Testis (tissue), 3 donors: Measurements from ENCODE around the gene IQSEC3. TPM values are rescaled to one million over a fixed set of nuclear protein-coding genes. Genes with fewer than 3 reads are reported as not detected.

Experiments used
- DNase-seq: peaks from one replicate; pipeline ENCODE4 v3.0.0-alpha.2; 2019
- H3K27ac ChIP-seq, 2 donors: fragments of 200-600 bp; sonication (generic); one replicate each; pipeline ENCODE4 v1.5.1; 2019
- H3K27me3 ChIP-seq: fragments of 200-600 bp; sonication (generic); one replicate; pipeline ENCODE4 v1.5.1; 2019
- H3K36me3 ChIP-seq: fragments of 200-600 bp; sonication (generic); one replicate; pipeline ENCODE4 v1.5.1; 2017; ENCODE audit warnings: low read depth; ENCODE audit errors: missing control alignments
- H3K4me1 ChIP-seq: fragments of 200-600 bp; sonication (generic); one replicate; pipeline ENCODE4 v1.5.1; 2019
- H3K4me3 ChIP-seq, 2 donors: fragments of 200-600 bp; sonication (generic); one replicate each; pipeline ENCODE4 v1.5.1; 2017 to 2019
- H3K9me3 ChIP-seq: fragments of 200-600 bp; sonication (generic); one replicate; pipeline ENCODE4 v1.5.1; 2017
- CTCF ChIP-seq, 3 experiments: fragments of 450-650 bp in 2 of 3; fragments of 200-600 bp in 1 of 3; sonication (generic) in 1 of 3; IDR thresholded peaks; one replicate each; pipeline ENCODE4 v1.5.1; 2016 to 2019; ENCODE audit warnings: antibody characterized with exemption in 3 of 3, mild to moderate bottlenecking in 2 of 3, moderate library complexity in 1 of 3
- POLR2A ChIP-seq: fragments of 450-650 bp; IDR thresholded peaks from one replicate; pipeline ENCODE4 v1.6.1; 2017; ENCODE audit warnings: antibody characterized with exemption, mild to moderate bottlenecking, moderate library complexity
- WGBS, 2 donors: methylation state at CpG; one replicate each; pipeline ENCODE4 v1.1.5; 2018; 5-methylcytosine and 5-hydroxymethylcytosine counted together
- intact Hi-C: fragments of 100-400 bp; cut with DNase I; formaldehyde crosslinking; loops from one replicate; pipeline ENCODE4 v1.15.1; 2023; ENCODE audit warnings: low total_unique reads
- polyA plus RNA-seq: library from polyadenylated mRNA; stranded (reverse); fragments of 350-450 nt; fragmentation: Illumina TruSeq; extraction: RNeasy Lipid Tissue Mini Kit (QIAGEN cat#74804); gene quantifications from one replicate; pipeline ENCODE4 v1.2.3, GENCODE V29; 2014; ENCODE audit warnings: low read depth, low replicate concordance; ENCODE audit not compliant: insufficient read depth
- total RNA-seq, 2 donors: library from RNA; depleted of rRNA; stranded (reverse); fragments of >200 nt; gene quantifications; one replicate each; pipeline ENCODE4 v1.2.3, GENCODE V29; 2016

IQSEC3 gene
- total and polyA plus RNA-seq, 3 donors from 2014 or later: 3.9 to 12.2 (median 4.5) TPM

DNA sequence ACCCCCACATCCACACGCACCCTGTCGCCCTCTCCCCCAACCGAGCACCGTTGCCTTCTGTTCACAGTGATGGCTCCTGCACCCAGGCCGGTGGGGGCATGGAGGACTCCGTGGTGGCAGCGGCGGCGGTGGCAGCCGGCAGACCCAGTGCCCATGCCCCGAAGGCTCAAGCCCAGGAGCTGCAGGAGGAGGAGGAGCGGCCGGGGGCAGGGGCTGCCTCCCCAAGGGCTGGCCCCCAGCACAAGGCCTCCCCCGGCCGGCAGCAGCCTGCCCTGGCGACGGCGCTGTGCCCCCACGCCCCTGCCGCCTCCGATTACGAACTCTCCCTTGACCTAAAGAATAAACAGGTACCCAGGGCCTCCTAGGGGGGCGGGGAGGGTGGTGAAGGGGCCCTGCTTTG lies 59.0 kb downstream of the IQSEC3 start:
- TF ChIP-seq POLR2A (no peak), CTCF (IDR thresholded peaks at IDR 0.05) (no peak)
- no peaks in the 10 kb centered on the region for H3K27me3 ChIP-seq
- H3K27ac ChIP-seq: no peak overlapping the region
- DNase-seq: no peak
- no peaks in the 10 kb centered on the region for H3K4me1 ChIP-seq
- no peak overlapping the region for H3K4me3 ChIP-seq
- no peaks in the 10 kb centered on the region for H3K9me3 ChIP-seq
- intact Hi-C loops: no loop called here
- H3K36me3 ChIP-seq: no peaks in the 10 kb centered on the region
- WGBS, 2 donors: 56 to 71% methylated on average over 12 to 23 of the region's 23 CpGs

- WGBS, 2 donors: 69 to 84% methylated on average over 5 of the region's 5 CpGs
- Histone ChIP-seq H3K4me3 (no peak overlapping the region), H3K4me1 (no peaks in the 10 kb centered on the region), H3K27ac (no peak overlapping the region), H3K27me3 (no peaks in the 10 kb centered on the region), H3K36me3 (no peaks in the 10 kb centered on the region), H3K9me3 (no peaks in the 10 kb centered on the region)
- TF ChIP-seq CTCF (IDR thresholded peaks at IDR 0.05): no peak
- TF ChIP-seq POLR2A: no peak
- intact Hi-C loops: no loop called here
- DNase-seq: no peak
Observed at GRCh38 chr12:128079-128478, 61.5 kb downstream of the IQSEC3 start.

DNA sequence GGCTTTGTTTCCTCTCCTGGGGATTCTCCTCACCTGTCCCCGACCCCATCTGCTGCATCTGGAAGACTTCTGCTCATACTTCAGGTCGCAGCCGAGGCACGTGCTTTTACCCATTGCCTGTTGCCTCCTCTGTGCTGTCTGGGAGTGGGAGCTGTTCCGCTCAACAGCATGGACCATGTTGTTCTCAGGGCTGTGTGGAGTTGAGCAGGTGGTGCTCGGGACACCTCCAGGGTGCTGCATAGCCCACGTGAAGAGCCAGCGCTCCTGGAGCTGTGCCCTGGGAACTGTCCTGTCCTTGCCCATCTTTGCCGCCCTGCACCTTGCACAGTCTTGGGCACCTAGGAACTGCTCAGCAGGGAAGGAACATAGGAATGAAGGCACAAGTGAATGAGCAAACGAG lies 62.4 kb downstream of the IQSEC3 start:
- no peak for DNase-seq
- no peaks in the 10 kb centered on the region for H3K27me3 ChIP-seq
- H3K36me3 ChIP-seq: no peaks in the 10 kb centered on the region
- H3K4me1 ChIP-seq: no peaks in the 10 kb centered on the region
- intact Hi-C loops: no loop called here
- WGBS, 2 donors: 90% methylated on average over 4 to 10 of the region's 10 CpGs
- H3K9me3 ChIP-seq: no peaks in the 10 kb centered on the region
- TF ChIP-seq POLR2A: no peak
- no peak for TF ChIP-seq CTCF (IDR thresholded peaks at IDR 0.05)
- no peak overlapping the region for H3K4me3 ChIP-seq
- no peak overlapping the region for H3K27ac ChIP-seq

GRCh38 chr12:130519-130918 lies 64.0 kb downstream of the IQSEC3 start:
- WGBS, 2 donors: 92 to 100% methylated on average over 4 to 5 of the region's 5 CpGs
- DNase-seq: no peak
- Histone ChIP-seq H3K4me1 (no peaks in the 10 kb centered on the region), H3K27ac (no peak overlapping the region), H3K4me3 (no peak overlapping the region), H3K9me3 (no peaks in the 10 kb centered on the region), H3K27me3 (no peaks in the 10 kb centered on the region), H3K36me3 (no peaks in the 10 kb centered on the region)
- TF ChIP-seq POLR2A (no peak), CTCF (IDR thresholded peaks at IDR 0.05) (no peak)
- intact Hi-C loops: no loop called here

DNA sequence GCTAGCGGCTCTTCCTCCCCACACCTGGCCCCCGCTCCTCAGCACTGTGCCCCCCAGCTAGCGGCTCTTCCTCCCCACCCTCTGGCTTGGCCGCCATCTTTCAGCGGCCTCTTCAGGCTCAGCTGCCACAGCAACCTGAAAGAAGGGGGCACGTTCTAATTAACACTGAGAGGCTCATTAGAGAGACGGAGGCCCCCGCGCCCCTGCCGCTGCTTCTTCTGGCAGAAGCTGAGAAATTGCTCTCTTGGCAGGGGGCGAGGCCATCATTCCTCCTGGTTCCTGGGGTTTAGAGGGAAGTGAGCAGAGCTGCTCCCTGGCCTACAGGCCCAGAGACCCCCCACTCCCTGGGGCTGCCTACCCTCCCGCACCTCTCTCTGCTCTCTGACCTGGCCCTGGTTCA lies 64.4 kb downstream of the IQSEC3 start:
- intact Hi-C loops: no loop called here
- H3K4me3 ChIP-seq: no peak overlapping the region
- no peaks in the 10 kb centered on the region for H3K9me3 ChIP-seq
- no peaks in the 10 kb centered on the region for H3K36me3 ChIP-seq
- no peaks in the 10 kb centered on the region for H3K4me1 ChIP-seq
- H3K27ac ChIP-seq: no peak overlapping the region
- no peaks in the 10 kb centered on the region for H3K27me3 ChIP-seq
- no peak for TF ChIP-seq CTCF (IDR thresholded peaks at IDR 0.05)
- no peak for TF ChIP-seq POLR2A
- 89 to 90% methylated on average over 12 of the region's 12 CpGs for WGBS, 2 donors
- no peak for DNase-seq
